Upper lobe of left lung (tissue), 4 donors: ENCODE measurements around the gene SLCO4C1.

Source experiments
- POLR2A ChIP-seq, 4 donors: fragments of 450-650 bp; IDR thresholded peaks; one replicate each; pipeline ENCODE4 v1.5.1; 2016 to 2017; ENCODE audit warnings: antibody characterized with exemption in 4 of 4, mild to moderate bottlenecking in 2 of 4
- TF ChIP-seq, protein P1 (sequence below), 6 experiments: fragments of 450-650 bp in 4 of 6; fragments of 200-600 bp in 2 of 6; sonication (generic) in 2 of 6; IDR thresholded peaks; one replicate each; pipeline ENCODE4 v1.5.1; 2016 to 2019; ENCODE audit warnings: antibody characterized with exemption in 6 of 6

GRCh38 chr5:102216678-102217077, 79.4 kb downstream of the SLCO4C1 start:
- no peak for TF ChIP-seq POLR2A (IDR thresholded peaks at IDR 0.05)
- TF ChIP-seq, protein P1, sequence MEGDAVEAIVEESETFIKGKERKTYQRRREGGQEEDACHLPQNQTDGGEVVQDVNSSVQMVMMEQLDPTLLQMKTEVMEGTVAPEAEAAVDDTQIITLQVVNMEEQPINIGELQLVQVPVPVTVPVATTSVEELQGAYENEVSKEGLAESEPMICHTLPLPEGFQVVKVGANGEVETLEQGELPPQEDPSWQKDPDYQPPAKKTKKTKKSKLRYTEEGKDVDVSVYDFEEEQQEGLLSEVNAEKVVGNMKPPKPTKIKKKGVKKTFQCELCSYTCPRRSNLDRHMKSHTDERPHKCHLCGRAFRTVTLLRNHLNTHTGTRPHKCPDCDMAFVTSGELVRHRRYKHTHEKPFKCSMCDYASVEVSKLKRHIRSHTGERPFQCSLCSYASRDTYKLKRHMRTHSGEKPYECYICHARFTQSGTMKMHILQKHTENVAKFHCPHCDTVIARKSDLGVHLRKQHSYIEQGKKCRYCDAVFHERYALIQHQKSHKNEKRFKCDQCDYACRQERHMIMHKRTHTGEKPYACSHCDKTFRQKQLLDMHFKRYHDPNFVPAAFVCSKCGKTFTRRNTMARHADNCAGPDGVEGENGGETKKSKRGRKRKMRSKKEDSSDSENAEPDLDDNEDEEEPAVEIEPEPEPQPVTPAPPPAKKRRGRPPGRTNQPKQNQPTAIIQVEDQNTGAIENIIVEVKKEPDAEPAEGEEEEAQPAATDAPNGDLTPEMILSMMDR (IDR thresholded peaks at IDR 0.05), result no peak
